ENCODE data around the gene ZNF277. TPM values are rescaled to one million over a fixed set of nuclear protein-coding genes. Genes with fewer than 3 reads are reported as not detected.

The ZNF277 gene
- polyA plus RNA-seq, 1 donor (not counting 4 experiments of a cell fraction or from before 2014, with no cell fraction given) = 20.2 TPM

GRCh38 chr7:112252141-112252540, 45.6 kb downstream of the ZNF277 start:
- Histone ChIP-seq H3K4me3 (ENCODE audit: control insufficient read depth in 2 of 3, extremely low read depth in 1 of 3, insufficient read depth in 2 of 3, low read depth in 1 of 3, low read length in 3 of 3) (no peak overlapping the region), H3K4me2 (ENCODE audit: control insufficient read depth, extremely low read depth, insufficient read depth, low read depth, low read length) (no peak overlapping the region), H2AFZ (ENCODE audit: control insufficient read depth, low read length) (no peak overlapping the region), H3K79me2 (ENCODE audit: control insufficient read depth, insufficient read depth, low read length) (no peaks in the 10 kb centered on the region), H3K9ac (ENCODE audit: control insufficient read depth, extremely low read depth, insufficient read depth, low read length) (no peak overlapping the region), H3K27ac (ENCODE audit: control insufficient read depth, insufficient read depth, low read length) (no peak overlapping the region), H3K4me1 (ENCODE audit: control insufficient read depth, extremely low read depth, insufficient read depth, low read length) (peaks cover 6% of the 10 kb centered on the region), H3K27me3 (ENCODE audit: control insufficient read depth, extremely low read depth, insufficient read depth, low read length) (no peaks in the 10 kb centered on the region), H3K9me3 (ENCODE audit: control insufficient read depth, low read depth, low read length) (no peaks in the 10 kb centered on the region), H3K36me3 (ENCODE audit: control insufficient read depth in 2 of 2, extremely low read depth in 1 of 2, insufficient read depth in 2 of 2, low read length in 2 of 2) (no peaks in the 10 kb centered on the region), H3K9me1 (ENCODE audit: control insufficient read depth, extremely low read depth, insufficient read depth, low read length) (no peaks in the 10 kb centered on the region), H4K20me1 (ENCODE audit: control insufficient read depth, extremely low read depth, insufficient read depth, low read length) (no peaks in the 10 kb centered on the region)
- dilution Hi-C loops (cut with MboI; ENCODE audit: extremely low pct_ligation_motif_present, low sequenced_read_pairs) = no loop called here
- TF ChIP-seq CTCF (optimal IDR thresholded peaks at IDR 0.05 in 1 of 3, IDR thresholded peaks at IDR 0.05 in 1 of 3, conservative IDR thresholded peaks at IDR 0.05 in 1 of 3; ENCODE audit: extremely low read depth in 1 of 3, insufficient read depth in 2 of 3, low read length in 3 of 3) = no peak
- TF ChIP-seq EZH2 (IDR thresholded peaks at IDR 0.05; ENCODE audit: low read length) = no peak
- no peak for DNase-seq (ENCODE audit: low read depth, low spot score)
- no peak for FAIRE-seq

GRCh38 chr7:112252691-112253090, 46.2 kb downstream of the ZNF277 start:
- FAIRE-seq = no peak
- TF ChIP-seq EZH2 (IDR thresholded peaks at IDR 0.05; ENCODE audit: low read length) = no peak
- TF ChIP-seq CTCF (optimal IDR thresholded peaks at IDR 0.05 in 1 of 3, IDR thresholded peaks at IDR 0.05 in 1 of 3, conservative IDR thresholded peaks at IDR 0.05 in 1 of 3; ENCODE audit: extremely low read depth in 1 of 3, insufficient read depth in 2 of 3, low read length in 3 of 3) = no peak
- Histone ChIP-seq H3K4me1 (ENCODE audit: control insufficient read depth, extremely low read depth, insufficient read depth, low read length) (peaks cover 6% of the 10 kb centered on the region), H3K27me3 (ENCODE audit: control insufficient read depth, extremely low read depth, insufficient read depth, low read length) (no peaks in the 10 kb centered on the region), H3K4me2 (ENCODE audit: control insufficient read depth, extremely low read depth, insufficient read depth, low read depth, low read length) (no peak overlapping the region), H3K36me3 (ENCODE audit: control insufficient read depth in 2 of 2, extremely low read depth in 1 of 2, insufficient read depth in 2 of 2, low read length in 2 of 2) (no peaks in the 10 kb centered on the region), H3K9me3 (ENCODE audit: control insufficient read depth, low read depth, low read length) (no peaks in the 10 kb centered on the region), H3K27ac (ENCODE audit: control insufficient read depth, insufficient read depth, low read length) (no peak overlapping the region), H3K9ac (ENCODE audit: control insufficient read depth, extremely low read depth, insufficient read depth, low read length) (no peak overlapping the region), H2AFZ (ENCODE audit: control insufficient read depth, low read length) (no peak overlapping the region), H3K9me1 (ENCODE audit: control insufficient read depth, extremely low read depth, insufficient read depth, low read length) (no peaks in the 10 kb centered on the region), H3K79me2 (ENCODE audit: control insufficient read depth, insufficient read depth, low read length) (no peaks in the 10 kb centered on the region), H3K4me3 (ENCODE audit: control insufficient read depth in 2 of 3, extremely low read depth in 1 of 3, insufficient read depth in 2 of 3, low read depth in 1 of 3, low read length in 3 of 3) (no peak overlapping the region), H4K20me1 (ENCODE audit: control insufficient read depth, extremely low read depth, insufficient read depth, low read length) (no peaks in the 10 kb centered on the region)
- no peak for DNase-seq (ENCODE audit: low read depth, low spot score)
- dilution Hi-C loops (cut with MboI; ENCODE audit: extremely low pct_ligation_motif_present, low sequenced_read_pairs) = no loop called here
